HG02571 (cell line): ENCODE results near the gene CDCA4.
"Not testable (repeated sequence)": the region's sequence is repeated elsewhere in the genome, so short reads cannot be mapped to it uniquely, and the experiment has no call there.

Experiments used
- ATAC-seq: cut with Tn5 transposase; IDR thresholded peaks from one replicate; pipeline ENCODE4 v1.9.1; 2021; ENCODE audit warnings: mild to moderate bottlenecking, moderate library complexity; ENCODE audit not compliant: unreplicated experiment

The CDCA4 gene

DNA sequence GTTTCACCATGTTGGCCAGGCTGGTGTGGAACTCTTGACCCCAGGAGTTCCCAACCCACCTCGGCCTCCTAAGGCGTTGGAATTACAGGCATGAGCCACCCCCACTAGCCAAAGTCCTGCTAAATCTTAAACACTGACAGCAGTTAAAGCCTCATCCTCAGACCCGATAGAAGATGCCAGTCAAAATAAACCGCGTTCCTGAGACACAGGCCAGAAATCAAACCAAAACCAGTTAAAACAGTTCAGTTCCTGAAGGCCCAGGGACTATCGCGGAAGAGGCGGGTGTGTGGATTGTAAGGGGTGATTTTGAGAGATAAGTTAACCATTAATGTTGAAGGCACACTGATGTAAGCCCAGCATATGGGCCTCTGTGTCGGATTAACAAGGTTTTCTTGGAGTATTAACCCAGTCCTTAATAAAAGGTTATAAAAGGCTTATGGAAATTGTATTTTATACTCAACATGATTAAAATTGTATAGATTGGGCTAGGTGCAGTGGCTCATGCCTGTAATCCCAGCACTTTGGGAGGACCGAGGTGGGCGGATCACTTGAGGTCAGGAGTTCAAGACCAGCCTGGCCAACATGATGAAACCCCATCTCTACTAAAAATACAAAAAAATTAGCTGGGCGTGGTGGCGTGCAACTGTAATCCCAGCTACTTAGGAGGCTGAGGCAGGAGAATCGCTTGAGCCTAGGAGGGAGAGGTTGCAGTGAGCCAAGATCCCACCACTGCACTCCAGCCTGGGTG, 18.7 kb upstream of the CDCA4 start:
- no peak for ATAC-seq

- not testable (repeated sequence) for ATAC-seq
Measured at GRCh38 chr14:105035616-105036015, 14.7 kb upstream of the CDCA4 start.

DNA sequence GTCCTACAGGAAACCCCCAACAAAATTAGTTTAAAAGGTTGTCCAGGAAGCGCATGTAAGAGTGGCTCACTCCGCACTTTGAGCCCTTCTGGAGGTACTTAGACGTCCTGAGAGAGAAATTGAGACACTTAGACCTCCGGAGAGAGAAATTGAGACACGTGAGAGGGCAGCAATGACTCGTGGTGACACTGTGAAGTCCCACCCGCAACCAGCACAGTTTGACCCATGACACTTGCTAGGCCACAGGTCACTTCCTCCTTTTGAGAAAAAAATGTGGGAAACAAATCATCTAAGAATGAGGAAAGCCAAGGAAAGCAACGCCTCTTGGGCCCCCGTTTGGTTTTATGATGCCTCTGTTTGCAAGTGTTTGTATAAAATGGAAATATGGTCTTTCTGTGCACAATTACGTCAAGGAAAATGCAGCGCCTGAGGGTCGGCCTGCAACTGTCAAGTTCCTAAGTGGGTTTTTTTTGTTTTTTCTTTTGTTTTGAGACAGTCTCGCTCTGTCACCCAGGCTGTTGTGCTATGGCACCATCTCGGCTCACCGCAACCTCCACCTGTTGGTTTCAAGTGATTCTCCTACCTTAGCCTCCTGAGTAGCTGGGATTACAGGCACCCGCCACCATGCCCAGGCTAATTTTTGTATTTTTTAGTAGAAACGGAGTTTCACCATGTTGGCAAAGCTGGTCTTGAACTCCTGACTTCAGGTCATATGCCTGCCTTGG, 13.6 kb upstream of the CDCA4 start:
- ATAC-seq: no peak

DNA sequence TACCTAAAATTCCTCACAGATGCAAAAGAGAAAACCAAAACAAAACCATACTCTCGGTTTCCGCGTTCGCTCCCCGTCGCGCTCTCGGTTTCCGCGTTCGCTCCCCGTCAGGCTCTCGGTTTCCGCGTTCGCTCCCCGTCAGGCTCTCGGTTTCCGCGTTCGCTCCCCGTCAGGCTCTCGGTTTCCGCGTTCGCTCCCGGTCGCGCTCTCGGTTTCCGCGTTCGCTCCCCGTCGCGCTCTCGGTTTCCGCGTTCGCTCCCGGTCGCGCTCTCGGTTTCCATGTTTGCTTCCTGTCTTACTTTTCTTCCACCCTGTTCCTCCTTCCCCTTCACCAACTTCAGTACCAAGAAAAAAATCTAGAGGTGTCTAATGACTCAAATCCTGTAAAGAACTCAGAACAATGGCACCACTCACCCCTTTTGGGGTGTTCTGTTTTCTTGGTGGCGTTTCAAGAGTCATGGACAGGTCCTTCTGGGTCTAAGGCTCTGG, 12.6 kb upstream of the CDCA4 start:
- ATAC-seq: not testable (repeated sequence)

GRCh38 chr14:105032451-105032901, 11.6 kb upstream of the CDCA4 start:
- ATAC-seq: not testable (repeated sequence)

DNA sequence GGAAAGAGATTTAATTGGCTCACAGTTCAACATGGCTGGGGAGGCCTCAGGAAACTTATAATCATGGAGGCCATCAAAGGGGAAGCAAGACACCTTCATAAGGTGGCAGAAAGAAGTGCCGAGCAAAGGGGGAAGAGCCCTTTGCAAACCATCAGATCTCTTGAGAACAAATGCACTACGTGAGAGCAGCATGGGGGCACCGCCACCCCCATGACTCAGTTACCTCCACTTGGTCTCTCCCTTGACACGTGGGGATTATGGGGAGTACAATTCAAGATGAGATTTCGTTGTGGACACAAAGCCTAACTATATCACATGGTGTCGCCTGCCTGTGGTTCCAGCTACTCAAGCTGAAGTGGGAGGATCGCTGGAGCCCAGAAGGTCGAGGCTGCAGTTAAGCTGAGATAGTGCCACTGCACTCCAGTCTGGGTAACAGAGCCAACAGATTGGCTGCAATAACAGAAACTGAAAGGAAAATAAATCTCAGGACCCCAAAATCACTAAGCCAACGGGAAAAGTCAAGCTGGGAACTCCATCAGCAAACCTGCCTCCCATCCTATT, 10.0 kb upstream of the CDCA4 start:
- no peak for ATAC-seq

DNA sequence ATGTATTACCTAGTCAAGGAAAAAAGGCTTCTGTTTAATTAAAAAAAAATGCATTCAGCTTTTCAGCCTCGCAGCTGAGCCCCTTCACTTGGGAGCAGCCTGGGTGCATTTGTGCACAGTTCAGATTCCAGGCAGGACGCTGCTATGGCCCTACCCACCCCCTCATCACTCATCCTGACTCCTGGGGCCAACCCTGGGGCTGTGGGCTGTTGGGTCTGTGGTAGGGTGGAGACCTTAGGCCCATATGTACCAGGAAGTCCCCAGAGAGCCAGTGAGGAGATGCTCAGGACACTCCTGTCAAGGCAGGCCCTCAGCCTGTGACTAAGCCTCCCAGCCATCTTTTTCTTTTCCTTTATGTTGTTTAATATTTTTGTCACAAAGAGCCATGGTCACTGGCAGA, 9.3 kb upstream of the CDCA4 start:
- no peak for ATAC-seq

DNA sequence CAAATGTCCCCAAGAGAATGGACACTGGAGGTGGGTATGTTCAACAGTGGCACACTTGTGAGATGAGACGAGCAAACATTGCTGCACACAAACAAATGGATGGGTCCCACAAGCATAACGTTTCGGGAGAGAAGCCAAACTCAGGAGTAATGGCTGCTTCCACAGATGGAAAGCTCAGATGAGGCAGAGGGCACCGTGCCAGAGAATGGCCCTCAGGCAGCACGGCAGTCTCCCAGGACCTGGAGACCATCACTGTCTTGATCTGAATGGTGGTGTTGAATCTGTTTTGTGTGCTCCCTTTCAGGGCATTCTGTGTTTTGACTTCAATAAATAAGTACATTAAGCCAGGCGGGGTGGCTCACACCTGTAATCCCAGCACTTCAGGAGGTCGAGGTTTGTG, 8.5 kb upstream of the CDCA4 start:
- ATAC-seq: no peak

DNA sequence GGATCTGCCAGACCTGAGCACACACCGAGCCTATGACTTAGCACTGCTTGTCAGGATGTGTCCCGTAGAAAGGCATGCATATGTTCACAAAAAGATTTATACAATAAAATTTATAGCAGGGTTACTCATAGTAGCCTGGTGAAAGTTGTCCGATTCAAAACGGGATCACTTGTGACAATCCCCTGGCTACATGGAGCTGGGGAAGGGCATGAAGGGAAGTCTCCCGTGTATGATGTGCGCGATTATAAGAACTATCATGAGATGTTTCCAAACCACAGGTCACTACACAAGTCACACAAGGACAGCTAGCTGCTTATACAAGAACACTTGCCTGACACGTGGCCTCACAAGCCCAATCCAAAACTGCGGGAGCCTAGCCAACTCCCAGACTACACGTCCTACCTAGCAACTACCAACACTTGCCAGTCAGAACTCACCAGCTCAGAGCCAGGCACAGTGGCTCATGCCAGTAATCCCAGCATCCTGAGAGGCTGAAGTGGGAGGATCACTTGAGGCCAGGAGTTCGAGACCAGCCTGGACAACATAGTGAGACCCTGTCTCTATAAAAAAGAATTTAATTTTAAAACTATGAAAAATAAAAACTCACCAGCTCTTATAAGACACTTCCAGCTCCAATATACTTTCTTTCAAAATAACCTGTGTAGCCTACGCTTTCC, 7.5 kb upstream of the CDCA4 start:
- ATAC-seq: no peak

DNA sequence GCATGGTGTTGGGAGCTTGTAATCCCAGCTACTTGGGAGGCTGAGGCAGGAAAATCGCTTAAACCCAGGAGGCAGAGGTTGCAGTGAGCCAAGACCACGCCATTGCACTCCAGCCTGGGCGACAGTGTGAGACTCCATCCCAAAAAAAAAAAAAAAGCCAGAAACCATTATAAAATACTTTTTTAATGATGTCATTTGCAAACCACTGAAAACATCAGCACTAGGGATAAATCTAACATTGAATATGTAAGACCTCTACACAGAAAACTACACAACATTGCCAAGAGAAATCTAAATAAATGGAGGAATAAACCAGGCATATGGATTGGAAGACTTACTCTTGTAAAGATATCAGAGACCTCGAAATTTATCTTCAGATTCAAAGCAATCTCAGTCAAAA, 6.8 kb upstream of the CDCA4 start:
- ATAC-seq: not testable (repeated sequence)

GRCh38 chr14:105026802-105027563, 6.1 kb upstream of the CDCA4 start:
- no peak for ATAC-seq

- no peak for ATAC-seq
Measured at GRCh38 chr14:105026033-105026785, 5.3 kb upstream of the CDCA4 start.

- ATAC-seq: no peak
Measured at GRCh38 chr14:105025429-105025828, 4.5 kb upstream of the CDCA4 start.

- no peak for ATAC-seq
Measured at GRCh38 chr14:105023791-105024480, 3.1 kb upstream of the CDCA4 start.

DNA sequence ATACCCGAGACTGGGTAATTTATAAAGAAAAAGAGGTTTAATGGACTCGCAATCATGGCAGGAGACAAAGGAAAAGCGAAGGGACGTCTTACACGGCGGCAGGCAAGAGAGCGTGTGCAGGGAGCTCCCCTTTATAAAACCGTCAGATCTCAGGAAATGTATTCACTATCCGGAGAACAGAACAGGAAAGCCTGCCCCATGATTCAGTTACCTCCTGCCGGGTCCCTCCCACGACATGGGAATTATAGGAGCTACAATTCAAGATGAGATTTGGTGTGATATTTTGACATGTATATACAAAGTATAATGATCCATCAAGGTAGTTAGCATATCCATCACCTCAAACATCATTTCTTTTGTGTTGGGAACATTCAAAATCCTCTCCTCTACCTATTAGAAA, 2.3 kb upstream of the CDCA4 start:
- ATAC-seq: no peak

DNA sequence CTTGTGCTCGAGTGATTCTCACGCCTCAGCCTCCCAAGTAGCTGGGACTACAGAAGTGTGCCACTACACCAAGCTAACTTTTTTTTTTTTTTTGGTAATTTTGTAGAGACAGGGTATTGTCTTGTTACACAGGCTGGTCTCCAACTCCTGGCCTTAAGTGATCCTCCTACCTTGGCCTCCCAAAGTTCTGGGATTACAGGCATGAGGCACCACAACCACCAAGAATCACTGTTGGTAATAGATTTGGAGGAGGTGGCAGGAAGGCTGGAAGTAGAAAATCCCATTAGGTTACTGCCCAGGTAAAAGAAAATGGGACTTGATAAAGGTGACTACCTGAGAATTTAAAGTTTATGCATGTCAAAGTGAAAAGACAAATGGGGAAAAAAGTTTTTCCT, 1.4 kb upstream of the CDCA4 start:
- ATAC-seq: no peak

DNA sequence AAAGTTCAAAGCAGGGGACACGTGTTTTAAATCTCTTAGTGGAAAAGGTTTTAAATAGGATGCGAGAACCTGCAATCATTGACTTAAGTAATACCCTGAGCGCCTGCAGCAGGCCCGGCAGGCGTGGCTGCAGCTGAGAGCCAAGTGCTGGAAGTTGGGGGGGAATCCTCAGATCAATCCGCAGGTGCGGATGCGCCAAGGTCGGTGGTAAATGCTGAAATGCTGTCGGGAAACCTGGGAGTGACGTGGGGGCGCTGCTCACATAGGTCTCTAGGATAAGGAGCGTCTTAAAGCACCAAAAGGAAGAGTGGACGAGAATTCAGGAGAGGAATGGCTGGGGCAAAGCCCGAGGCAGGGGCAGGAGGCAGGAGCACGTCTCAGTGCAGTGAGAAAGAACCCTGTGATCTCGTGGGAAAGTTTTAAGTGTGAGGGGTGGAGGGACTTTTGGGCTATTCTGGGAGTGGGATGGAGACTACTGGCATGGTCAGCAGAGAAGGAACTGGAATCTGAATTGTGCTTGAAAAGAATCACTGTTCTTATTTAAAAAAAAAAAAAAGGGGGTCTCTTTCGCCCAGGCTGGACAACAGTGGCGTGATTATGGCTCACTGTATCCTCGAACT, 883 bp upstream of the CDCA4 start:
- no peak for ATAC-seq

DNA sequence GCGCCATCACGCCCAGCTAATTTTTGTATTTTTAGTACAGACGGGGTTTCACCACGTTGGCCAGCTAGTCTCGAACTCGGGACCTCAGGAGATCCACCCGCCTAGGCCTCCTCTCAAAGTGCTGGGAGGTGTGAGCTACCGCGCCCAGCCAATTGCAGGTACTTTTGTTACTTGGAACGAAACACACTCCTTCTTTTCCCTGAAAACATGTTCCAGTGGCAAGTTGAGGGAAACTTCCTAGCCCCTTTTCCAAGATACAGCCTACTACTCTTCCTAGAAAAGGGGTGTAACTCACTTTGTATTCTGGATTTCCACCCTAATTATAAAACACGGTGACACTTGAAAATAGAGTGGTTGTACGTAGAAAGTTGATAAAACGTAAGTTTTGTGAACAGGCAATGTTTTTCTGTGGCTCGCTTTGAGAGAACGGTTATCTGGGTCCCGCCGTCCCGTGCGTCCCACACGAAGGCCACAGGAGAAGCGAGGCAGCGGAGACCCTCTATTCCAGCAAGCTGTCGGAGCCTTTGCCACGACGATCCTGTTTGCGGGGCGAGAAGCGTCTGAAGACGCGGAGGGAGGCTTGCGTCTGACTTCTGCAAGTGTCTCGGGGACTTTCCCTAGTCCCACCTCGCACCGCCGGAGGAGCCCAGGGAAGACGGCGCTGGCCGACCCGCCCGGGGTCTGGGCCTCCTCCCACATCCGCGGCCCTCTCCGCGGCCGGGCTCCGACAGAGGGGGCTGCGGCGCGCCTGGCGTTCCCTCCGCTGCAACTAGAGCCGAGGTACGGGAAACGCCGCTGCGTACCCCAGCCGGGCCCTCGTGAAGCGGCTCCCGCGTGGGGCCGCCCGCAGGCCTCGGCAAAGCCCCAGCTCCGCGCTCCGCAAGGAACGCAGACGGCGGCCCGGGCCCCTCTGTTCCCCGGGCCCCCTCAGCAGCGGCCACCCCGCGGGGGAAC, 745 bp downstream of the CDCA4 start:
- peak; percentile 26 for ATAC-seq
